T-helper 17 cell (primary cell): ENCODE data around the gene KIAA0513. TPM values are rescaled to one million over a fixed set of nuclear protein-coding genes. Genes with fewer than 3 reads are reported as not detected.
A peak's percentile ranks its signal among the peaks of the same experiment; 100 is the strongest.

ENCODE experiments used
- ATAC-seq: fragments of 150-1000 bp; cut with Tn5 transposase; 2 replicates; pipeline ENCODE4 v1.10.0; 2021; ENCODE audit warnings: mild to moderate bottlenecking, moderate library complexity
- DNase-seq, 3 donors: peaks; one replicate each; pipeline versions ENCODE4 v3.0.0 to v3.0.0-alpha.2; 2020 to 2021
- H3K9me3 ChIP-seq: one replicate; pipeline ENCODE4 v1.7.0; 2013; ENCODE audit warnings: low read length, mild to moderate bottlenecking; ENCODE audit not compliant: control insufficient read depth, poor library complexity, severe bottlenecking
- H3K27ac Mint-ChIP-seq: one replicate; pipeline ENCODE4 v1.8.0; 2022; ENCODE audit warnings: mild to moderate bottlenecking, moderate library complexity, mixed read lengths
- H3K27me3 Mint-ChIP-seq: one replicate; pipeline ENCODE4 v1.8.0; 2022; ENCODE audit warnings: mixed read lengths
- H3K36me3 Mint-ChIP-seq: one replicate; pipeline ENCODE4 v1.8.0; 2022; ENCODE audit warnings: low read depth, mixed read lengths
- H3K4me1 Mint-ChIP-seq: one replicate; pipeline ENCODE4 v1.8.0; 2022; ENCODE audit warnings: mild to moderate bottlenecking, mixed read lengths
- H3K4me3 Mint-ChIP-seq: one replicate; pipeline ENCODE4 v1.8.0; 2022; ENCODE audit warnings: mild to moderate bottlenecking, moderate library complexity, mixed read lengths
- total RNA-seq, 4 donors: library from RNA in 2 of 4; stranded (reverse) in 2 of 4; gene quantifications; one replicate each; pipeline ENCODE4 v1.2.3 and lab custom pipeline; 2022 to 2026

Gene KIAA0513
- total RNA-seq, 2 donors from 2014 or later: 8.1 to 35.0 TPM

- DNase-seq (no peak), ATAC-seq (no peak)
- Mint-ChIP-seq H3K4me3 (no peak overlapping the region), H3K36me3 (peaks cover 5% of the 10 kb centered on the region), H3K27ac (no peak overlapping the region), H3K4me1 (peaks cover 11% of the 10 kb centered on the region), H3K27me3 (peaks cover 23% of the 10 kb centered on the region)
- no peaks in the 10 kb centered on the region for H3K9me3 ChIP-seq
Measured at GRCh38 chr16:85133290-85133599, 105.7 kb downstream of the KIAA0513 start.

DNA sequence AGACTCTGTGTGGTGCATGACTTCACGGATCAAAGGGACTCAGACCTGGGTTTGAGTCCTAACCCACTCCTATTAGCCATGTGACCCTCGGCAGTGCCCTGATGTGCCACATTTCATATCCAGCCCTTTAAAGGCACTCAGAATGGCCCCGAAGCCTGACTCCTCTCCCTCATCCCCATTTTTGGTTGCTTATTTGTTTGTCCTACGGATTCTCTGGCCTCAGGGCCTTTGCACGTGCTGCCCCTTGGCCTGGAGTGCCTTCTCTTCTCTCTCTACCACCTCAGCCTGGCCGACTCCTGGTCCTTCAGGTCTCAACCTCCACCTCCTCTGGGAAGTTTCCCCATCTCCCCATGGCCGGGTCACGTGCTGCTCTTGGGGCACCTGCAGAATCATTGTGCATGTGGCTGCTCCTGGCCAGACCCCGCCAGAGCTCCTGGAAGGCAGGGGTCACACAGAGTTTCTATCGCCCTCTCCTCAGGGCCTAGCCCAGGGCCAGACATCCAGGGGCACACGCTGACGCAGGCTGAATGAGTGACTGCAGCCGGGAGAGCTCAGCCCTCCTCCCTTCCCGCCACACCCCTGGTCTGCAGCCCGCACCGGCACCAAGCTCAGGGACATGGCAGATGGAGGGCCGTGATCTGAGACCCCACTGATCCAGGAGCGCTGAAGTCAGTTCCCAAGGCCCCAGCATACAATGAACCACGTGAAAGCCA, 106.6 kb downstream of the KIAA0513 start:
- Mint-ChIP-seq H3K27me3 (peaks cover 33% of the 10 kb centered on the region), H3K27ac (no peak overlapping the region), H3K4me3 (no peak overlapping the region), H3K4me1 (peaks cover 13% of the 10 kb centered on the region), H3K36me3 (peaks cover 11% of the 10 kb centered on the region)
- ATAC-seq (no peak), DNase-seq (no peak)
- no peaks in the 10 kb centered on the region for H3K9me3 ChIP-seq

- H3K4me3 Mint-ChIP-seq: no peak overlapping the region
- peaks cover 14% of the 10 kb centered on the region for H3K36me3 Mint-ChIP-seq
- H3K4me1 Mint-ChIP-seq: peaks cover 17% of the 10 kb centered on the region
- H3K27me3 Mint-ChIP-seq: peaks cover 38% of the 10 kb centered on the region
- H3K27ac Mint-ChIP-seq: peak overlapping the region; percentile 81
- no peak for ATAC-seq
- no peak for DNase-seq
- no peaks in the 10 kb centered on the region for H3K9me3 ChIP-seq
Measured at GRCh38 chr16:85134789-85135142, 107.2 kb downstream of the KIAA0513 start.

DNA sequence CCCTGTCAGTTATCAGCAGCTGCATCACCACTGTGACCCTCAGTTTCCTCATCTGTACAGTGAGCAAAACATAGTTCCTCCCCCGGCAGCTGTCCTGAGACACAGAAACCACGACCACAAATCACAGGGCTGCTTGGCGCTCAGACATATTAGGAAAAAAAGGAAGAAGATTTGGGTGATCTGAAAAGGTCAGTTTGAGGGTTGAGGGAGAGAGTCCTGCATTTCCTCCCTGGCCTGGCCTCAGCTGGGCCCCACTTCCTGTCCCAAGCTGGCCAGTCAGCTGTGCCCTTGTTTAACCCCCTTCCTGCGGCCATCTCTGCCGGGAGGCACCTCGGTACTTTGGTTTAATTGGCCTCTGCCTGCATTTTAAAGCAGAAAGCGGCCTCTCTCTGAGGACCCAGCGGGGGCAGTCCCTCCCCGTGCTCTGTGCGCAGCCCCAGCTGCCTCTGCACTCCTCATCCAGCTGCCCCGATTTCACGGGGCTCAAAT, 108.7 kb downstream of the KIAA0513 start:
- Mint-ChIP-seq H3K4me3 (no peak overlapping the region), H3K36me3 (peaks cover 14% of the 10 kb centered on the region), H3K27me3 (peaks cover 41% of the 10 kb centered on the region), H3K4me1 (peaks cover 18% of the 10 kb centered on the region), H3K27ac (peak overlapping the region; percentile 80)
- ATAC-seq (no peak), DNase-seq (no peak)
- H3K9me3 ChIP-seq: no peaks in the 10 kb centered on the region

GRCh38 chr16:85136702-85137322, 109.2 kb downstream of the KIAA0513 start:
- H3K4me3 Mint-ChIP-seq: no peak overlapping the region
- H3K9me3 ChIP-seq: no peaks in the 10 kb centered on the region

GRCh38 chr16:85137323-85138072, 109.9 kb downstream of the KIAA0513 start:
- no peaks in the 10 kb centered on the region for H3K9me3 ChIP-seq
- Mint-ChIP-seq H3K4me1 (peaks cover 18% of the 10 kb centered on the region), H3K36me3 (peaks cover 14% of the 10 kb centered on the region), H3K27me3 (peaks cover 48% of the 10 kb centered on the region), H3K4me3 (peak overlapping the region; percentile 15), H3K27ac (no peak overlapping the region)
- DNase-seq (no peak), ATAC-seq (no peak)

More at GRCh38 chr16:85136702-85137322, 109.2 kb downstream of the KIAA0513 start:
- no peak for ATAC-seq
- DNase-seq: no peak
- Mint-ChIP-seq H3K36me3 (peaks cover 14% of the 10 kb centered on the region), H3K27ac (peak overlapping the region; percentile 80), H3K4me1 (peaks cover 18% of the 10 kb centered on the region), H3K27me3 (peaks cover 47% of the 10 kb centered on the region)

DNA sequence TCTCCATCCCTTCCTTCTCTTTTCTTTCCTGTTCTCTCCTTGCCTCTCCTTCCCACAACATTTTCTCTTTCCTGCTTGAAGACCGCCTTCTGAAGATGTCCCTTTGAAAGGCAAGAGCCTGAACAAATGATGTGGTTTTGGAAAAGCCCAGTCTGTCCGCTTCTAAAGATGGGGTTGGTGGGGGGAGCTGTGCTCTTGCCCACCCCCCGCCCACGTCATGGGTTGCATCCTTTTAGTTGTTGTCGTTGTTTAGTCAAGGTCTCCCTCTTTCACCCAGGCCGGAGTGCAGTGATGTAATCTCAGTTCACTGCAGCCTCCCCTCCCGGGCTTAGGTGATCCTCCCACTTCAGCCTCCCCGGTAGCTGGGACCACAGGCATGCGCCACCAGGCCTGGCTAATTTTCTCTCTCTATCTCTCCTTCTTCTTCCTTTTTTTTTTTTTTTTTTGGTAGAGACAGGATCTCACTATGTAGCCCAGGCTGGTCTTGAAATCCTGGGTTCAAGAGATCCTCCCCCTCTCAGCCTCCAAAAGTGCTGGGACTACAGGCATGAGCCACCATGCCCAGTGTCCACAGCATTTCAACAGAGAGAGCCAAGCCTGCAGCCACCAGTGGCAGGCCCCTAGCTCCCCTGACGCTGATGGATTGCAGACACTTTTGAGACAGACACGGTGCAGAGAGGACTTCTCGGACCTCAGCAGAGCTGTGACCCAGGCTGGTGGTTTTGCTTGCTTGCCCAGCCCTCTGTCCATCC, 110.7 kb downstream of the KIAA0513 start:
- DNase-seq (no peak), ATAC-seq (no peak)
- Mint-ChIP-seq H3K4me3 (peak overlapping the region; percentile 67), H3K36me3 (peaks cover 14% of the 10 kb centered on the region), H3K4me1 (peaks cover 18% of the 10 kb centered on the region), H3K27ac (no peak overlapping the region), H3K27me3 (peaks cover 48% of the 10 kb centered on the region)
- no peaks in the 10 kb centered on the region for H3K9me3 ChIP-seq

GRCh38 chr16:85138825-85139627, 111.4 kb downstream of the KIAA0513 start:
- DNase-seq (no peak), ATAC-seq (no peak)
- Mint-ChIP-seq H3K36me3 (peaks cover 14% of the 10 kb centered on the region), H3K27ac (no peak overlapping the region), H3K4me3 (peak overlapping the region; percentile 67), H3K27me3 (peaks cover 53% of the 10 kb centered on the region), H3K4me1 (peaks cover 18% of the 10 kb centered on the region)
- no peaks in the 10 kb centered on the region for H3K9me3 ChIP-seq

DNA sequence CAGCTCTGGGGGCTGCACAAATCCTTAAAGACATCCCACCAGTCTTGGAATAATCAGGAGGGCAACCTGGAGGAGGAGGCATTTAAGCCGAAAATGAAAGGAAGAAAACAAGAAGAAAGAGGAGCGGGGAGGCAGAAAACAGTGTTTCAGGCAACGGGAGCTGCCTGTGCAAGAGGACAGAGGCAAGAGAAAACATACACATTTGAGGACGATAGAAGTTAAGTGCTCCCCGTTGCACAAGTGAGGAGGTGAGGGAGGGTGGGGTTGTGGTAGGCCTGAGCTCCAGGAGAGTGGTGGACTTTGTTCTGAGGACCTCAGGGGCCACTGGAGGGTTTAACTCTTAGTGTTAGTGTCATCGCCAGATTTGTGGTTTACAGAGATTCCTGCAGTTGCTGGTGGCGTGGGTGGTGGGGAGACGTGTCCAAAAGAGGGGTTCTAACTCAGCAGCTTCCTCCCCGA, 112.3 kb downstream of the KIAA0513 start:
- H3K27ac Mint-ChIP-seq: no peak overlapping the region
- H3K4me1 Mint-ChIP-seq: peaks cover 18% of the 10 kb centered on the region
- ATAC-seq (no peak), DNase-seq (no peak)
- no peak overlapping the region for H3K4me3 Mint-ChIP-seq
- peaks cover 57% of the 10 kb centered on the region for H3K27me3 Mint-ChIP-seq
- H3K36me3 Mint-ChIP-seq: peaks cover 14% of the 10 kb centered on the region
- H3K9me3 ChIP-seq: no peaks in the 10 kb centered on the region

GRCh38 chr16:85140455-85141012, 112.9 kb downstream of the KIAA0513 start:
- Mint-ChIP-seq H3K36me3 (peaks cover 14% of the 10 kb centered on the region), H3K4me1 (peaks cover 18% of the 10 kb centered on the region), H3K27ac (no peak overlapping the region), H3K27me3 (peaks cover 63% of the 10 kb centered on the region), H3K4me3 (no peak overlapping the region)
- ATAC-seq (no peak), DNase-seq (no peak)
- H3K9me3 ChIP-seq: no peaks in the 10 kb centered on the region

- no peaks in the 10 kb centered on the region for H3K9me3 ChIP-seq
- Mint-ChIP-seq H3K4me3 (no peak overlapping the region), H3K36me3 (peaks cover 14% of the 10 kb centered on the region), H3K27ac (no peak overlapping the region), H3K4me1 (peaks cover 17% of the 10 kb centered on the region), H3K27me3 (peaks cover 54% of the 10 kb centered on the region)
- ATAC-seq (no peak), DNase-seq (no peak)
Measured at GRCh38 chr16:85141491-85142128, 114.0 kb downstream of the KIAA0513 start.

DNA sequence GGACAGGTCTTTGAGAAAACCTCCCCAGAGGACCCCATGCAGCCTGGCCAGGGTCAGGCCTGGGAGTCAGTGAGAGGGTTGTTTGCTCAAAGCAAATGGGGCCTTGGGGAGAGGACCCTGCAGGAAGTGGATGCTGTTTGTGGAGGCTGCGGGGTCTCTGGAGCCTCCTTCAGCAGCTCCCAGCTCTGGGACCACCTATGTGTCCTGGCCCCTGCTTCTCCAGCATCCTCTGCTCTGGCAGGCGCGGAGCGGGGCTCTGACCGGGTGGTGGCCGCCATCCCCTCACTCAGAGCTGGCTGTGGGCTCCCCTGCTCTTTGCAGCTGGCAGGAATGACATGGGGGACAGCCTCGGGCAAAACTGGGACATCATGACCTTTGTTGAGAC, 114.5 kb downstream of the KIAA0513 start:
- Mint-ChIP-seq H3K4me3 (no peak overlapping the region), H3K27me3 (peaks cover 52% of the 10 kb centered on the region), H3K27ac (no peak overlapping the region), H3K36me3 (peaks cover 14% of the 10 kb centered on the region), H3K4me1 (peaks cover 14% of the 10 kb centered on the region)
- no peak for ATAC-seq
- no peaks in the 10 kb centered on the region for H3K9me3 ChIP-seq
- DNase-seq: no peak
